Suppressor macrophage treated with lipopolysaccharide for 1 hour (primary cell): ENCODE data around the gene SMAD7.

ENCODE experiments used
- DNase-seq, 3 donors: peaks; one replicate each; pipeline ENCODE4 v3.0.0-alpha.2; 2020 to 2022

SMAD7 gene

DNA sequence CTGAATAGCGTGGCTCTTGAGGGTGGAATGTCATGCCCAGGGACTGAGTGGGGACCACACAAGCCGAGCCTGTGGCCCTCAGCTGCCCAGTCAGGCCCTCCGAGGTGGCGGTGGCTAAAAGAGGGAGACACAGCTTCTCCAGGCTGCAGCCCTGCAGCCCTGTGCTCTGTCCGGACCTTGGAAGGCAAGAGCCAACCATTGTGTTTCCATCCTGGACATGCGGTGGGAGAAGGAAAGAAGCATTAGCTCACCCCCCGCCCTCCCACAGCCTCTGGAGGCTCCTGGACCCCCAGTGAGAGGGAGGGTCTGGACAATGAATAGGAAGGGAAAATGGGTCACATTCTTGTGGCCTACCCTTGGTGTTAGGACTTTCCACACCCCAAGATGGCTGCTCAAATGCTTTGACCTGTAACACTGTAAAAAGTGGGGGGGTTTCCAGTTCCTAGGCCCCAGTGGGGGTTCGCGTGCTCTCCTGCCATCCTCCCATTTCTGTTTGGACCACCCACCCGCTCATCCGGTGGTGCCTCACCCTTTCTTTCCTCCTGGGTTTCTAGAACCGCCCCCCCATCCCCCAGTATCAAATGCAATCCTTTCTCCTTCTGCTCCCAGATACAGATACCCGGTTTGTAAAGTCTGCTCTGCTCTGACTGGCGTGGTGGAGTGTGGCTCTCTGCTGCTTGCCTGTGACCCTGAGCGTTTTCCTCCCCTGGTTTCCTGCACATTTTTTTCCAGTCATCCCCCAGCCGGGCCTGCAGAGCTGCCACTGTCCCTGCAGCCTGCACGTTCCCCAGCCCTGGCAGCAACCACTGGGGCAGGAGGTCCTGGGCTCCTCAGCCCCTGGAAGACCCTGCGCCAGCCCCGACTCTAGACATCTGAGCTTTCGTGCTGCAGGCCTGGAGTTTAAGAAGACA is 36.3 kb upstream of the SMAD7 start:
- DNase-seq, result no peak

DNA sequence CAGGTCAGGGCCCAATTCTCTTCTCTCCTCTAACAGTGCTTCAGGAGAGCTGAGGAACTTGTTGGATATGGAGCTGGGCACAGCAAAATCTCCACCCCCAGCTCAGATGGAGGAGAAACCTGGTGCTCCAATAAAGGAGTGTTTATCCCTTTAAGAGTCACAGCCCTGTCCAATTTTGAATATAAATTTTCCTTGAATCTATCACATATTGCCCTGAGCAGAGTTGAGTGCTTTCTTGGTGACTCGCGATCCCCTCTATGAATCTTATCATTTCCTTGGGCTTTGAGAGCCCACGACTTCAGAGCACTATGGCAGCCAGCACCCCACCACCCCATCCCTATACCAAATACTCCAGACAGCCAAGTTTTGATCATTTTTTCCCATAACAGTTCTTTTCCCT is 34.4 kb upstream of the SMAD7 start:
- DNase-seq, result no peak

DNA sequence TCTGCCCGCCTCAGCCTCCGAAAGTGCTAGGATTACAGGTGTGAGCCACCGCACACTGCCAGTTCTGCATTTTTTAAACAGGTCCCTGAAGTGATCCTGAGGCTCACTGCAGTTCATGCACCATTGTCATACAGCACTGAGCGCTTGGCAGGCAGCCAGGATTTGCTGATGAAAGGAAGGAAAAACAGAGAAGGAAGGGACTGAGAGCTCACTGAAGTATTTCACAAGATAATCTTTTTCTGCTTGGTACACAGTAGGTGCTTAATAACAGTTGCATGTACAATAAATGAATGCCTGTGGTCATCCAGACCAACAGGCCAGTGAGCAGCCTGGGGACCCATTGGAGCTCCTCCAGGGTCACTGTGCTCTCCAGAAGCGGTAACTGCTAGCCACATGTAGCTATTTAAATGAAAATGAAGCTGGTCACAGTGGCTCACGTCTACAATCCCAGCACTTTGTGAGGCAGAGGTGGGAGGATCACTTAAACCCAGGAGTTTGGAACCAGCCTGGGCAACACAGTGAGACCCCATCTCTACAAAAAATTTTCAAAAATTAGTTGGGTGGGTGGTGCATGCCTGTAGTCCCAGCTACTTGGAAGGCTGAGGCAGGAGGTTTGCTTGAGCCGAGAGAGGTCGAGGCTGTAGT is 33.1 kb upstream of the SMAD7 start:
- peak; percentile 35 to 61 (median 43) for DNase-seq

DNA sequence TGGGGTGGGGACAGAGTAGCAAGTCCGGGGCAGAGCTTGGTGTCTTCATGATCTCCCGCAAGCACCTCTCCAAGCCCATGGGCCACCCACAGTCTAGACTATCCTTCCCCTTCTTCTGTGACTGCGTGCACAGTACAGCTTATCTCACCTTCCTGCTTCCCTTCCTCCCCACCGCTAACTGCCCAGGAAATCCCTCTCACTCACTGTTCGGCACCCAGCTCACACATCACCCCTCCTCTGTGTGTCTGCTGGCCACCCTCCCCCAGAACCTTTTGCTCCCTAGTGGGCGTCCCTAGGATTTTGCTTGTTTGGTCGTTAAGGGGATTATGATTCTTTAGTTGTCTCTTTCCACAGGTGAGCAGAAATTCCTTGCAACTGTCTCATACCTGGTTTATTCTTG is 31.5 kb upstream of the SMAD7 start:
- peak in 2 of 3 donors; percentile 37 to 42 for DNase-seq

DNA sequence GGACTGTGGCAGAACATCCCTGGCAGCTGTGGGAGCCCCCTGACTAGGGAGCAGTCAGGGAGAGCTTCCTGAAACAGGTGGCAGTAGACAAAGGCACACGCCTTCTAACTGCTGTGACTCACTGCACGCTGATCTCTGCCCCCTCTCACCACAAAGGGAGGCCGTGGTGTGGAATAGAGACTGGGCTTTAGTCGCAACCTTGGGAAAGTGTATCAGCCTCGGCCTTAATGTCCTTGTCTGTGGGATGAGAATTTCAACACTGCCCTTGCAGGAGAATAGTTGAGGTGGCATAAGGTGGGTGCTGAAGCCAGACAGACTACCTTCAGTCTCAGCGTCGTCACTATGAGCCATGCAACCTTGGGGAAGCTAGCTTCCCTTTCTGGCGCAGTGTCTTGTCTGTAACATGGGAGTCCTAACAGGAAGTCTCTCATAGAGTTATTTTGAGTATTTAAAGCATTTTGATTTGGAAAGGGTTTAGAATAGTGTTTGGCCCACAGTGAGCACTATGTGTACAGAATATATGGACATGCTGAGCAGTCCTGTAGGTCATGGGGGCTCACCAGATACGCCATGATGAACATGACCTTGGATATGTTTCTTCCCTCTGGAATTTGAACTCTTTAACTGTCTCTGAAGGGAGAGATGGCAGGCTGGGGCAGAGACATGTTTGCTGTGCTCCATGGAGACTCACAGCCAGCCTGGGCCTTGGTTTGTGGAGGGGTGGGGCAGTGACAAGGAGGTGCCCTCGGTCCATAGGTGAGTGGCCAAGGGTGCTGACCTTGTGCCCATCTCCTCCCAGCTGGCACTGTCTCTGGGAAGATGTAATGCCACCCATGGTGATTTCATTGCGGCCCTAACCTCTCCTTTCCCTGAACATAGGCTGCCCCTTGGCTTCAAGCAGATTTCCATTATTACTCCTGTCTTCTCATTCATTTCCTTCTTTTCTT is 29.5 kb upstream of the SMAD7 start:
- DNase-seq, result peak; percentile 72 to 81 (median 78)

DNA sequence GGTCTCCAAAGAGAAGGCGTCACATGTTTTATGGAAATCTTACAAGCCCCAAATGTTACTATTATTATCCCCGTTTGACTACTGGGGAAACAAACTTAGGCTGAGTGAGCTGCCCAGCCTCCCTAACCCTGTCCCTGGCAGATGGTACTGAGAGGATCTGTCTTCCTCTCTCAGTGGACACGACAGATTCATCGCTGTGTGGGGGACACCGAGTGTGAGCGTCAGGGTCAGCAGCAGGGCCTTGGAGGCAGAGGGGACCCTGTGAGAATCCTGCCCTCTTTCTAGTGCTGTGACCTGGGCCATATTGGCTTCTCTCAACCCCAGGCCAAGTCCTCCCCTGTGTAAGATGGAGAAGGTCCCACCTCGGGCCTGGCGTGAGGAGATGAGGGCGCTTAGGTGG is 27.1 kb upstream of the SMAD7 start:
- DNase-seq, result no peak

DNA sequence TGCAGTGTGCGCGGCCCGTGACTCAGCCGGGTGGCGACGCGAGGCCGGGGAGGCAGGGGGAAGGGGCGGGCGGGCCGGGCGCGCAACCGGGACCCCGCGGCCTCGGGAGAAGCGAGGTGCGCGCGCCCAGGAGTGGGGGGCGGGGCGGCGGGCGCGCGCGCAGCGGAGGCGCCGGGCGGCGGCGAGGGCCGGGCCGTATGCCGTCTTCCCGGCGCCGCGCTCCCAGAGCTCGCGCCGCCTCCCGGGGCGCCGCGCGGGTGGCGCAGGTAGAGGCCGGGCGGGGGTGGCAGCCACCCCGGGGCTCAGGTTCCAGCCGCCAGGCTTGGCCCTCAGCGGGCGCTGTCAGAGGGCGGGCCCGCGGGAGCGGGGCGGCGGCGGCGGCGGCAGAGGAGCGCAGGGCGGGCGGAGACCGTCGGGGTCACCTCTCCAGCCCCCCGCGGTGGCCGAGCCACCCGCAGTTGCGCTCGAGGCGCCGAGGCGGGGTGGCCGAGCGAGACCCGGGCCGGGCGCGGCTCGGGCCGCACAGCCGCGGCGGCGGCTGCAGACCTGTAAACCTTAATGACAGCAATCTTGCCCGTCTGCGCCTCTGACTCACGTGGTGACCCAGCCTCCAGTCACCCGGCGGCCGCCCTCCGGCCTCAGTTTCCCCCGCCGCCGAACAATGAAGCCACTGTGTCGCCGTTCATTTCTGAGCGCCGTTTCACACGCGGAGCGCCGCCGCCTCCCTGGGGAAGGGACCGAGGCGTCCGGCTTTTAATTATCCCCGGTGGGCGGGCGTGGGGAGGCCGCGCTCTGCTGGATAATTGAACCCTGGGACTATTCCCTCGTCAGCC is 25.3 kb upstream of the SMAD7 start:
- DNase-seq, result peak; percentile 55 to 76 (median 66)

DNA sequence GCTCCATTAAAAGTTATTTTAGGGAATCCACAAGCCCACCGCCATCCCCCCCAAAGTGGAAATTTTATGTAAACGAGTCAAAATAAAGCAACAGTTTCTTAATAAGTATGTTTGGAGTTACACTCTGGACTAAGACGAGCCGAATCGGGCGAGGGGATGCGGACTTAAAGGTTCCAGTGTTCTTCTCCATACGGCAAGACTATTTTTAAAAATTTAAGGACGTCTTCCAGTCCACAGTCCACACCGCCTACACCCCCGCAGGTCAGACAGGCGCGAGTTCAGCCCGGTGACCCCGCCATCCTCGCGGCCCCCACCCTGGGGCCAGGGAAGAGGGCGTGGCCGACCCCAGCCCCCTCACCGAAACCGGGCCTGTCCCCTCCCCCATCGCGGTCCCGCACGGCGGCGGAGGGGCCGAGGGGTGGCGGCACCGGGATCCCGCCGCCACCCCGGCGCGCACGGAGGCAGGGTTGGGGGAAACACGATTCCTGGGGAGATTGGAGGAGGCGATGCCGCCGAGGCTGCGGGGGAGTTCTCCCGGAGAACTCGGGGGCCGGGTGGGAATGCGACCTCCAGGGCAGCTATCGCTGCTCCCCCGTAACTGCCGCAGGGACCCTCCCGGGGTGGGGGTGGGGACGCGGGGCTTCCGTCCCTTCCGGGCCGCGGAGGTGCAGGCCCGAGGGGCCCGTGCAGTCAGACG is 24.5 kb upstream of the SMAD7 start:
- no peak for DNase-seq

DNA sequence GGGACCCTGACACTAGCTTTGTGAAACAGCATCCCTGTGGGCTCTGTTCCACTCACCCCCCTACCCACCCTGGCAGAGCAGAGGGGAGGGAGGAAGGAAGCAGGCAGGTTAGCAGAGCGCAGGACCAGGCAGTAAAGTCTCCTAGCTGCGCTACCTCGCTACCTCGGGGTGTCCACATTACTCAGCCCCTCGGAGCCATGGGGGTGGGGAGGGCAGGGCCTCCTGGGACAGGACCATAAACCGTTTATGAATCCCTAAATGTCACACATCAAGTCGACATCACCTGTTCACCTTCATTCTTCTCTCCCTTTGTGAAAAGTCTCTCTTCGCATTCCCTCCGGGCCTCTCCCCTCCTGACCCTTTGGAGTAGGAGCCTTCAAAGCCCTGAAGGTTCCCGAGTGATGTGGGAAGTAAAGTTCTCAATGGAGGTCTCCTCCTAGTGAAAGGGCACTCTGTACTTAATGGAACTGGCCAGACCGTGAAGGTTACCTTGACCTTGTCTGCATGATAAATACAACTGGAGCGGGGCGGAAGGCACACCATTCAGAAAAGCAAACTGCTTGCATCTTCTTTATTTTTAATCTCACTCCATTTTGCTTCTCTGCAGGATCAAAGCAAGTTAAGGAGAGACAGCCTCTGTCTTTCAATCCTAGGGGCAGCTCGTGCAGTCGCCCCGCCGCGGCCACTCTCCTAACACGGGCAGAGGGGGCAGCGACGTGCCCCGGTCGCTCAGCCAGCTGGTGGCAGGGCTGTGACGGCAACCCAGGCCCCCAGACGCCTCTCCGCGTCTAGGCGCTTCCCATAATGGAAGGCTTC is 23.7 kb upstream of the SMAD7 start:
- no peak for DNase-seq

DNA sequence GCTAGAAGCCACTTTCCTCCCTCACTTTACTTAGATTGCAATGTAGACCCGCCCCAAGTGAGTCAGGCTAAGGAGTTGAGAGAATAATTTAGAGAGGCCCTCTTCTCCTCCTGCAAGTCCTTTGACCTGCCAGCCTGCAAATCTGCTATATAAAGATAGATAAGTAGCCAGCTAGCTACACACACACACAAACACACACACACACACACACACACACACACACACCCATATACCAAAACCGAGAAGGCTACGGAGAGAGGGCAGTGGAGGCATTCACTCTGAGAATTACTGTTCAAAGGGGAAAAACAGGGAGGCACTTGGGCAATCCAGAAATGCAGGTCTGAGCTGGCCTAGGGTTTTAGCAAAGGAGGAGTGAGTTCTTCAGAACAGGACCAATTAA is 23.0 kb upstream of the SMAD7 start:
- no peak for DNase-seq

DNA sequence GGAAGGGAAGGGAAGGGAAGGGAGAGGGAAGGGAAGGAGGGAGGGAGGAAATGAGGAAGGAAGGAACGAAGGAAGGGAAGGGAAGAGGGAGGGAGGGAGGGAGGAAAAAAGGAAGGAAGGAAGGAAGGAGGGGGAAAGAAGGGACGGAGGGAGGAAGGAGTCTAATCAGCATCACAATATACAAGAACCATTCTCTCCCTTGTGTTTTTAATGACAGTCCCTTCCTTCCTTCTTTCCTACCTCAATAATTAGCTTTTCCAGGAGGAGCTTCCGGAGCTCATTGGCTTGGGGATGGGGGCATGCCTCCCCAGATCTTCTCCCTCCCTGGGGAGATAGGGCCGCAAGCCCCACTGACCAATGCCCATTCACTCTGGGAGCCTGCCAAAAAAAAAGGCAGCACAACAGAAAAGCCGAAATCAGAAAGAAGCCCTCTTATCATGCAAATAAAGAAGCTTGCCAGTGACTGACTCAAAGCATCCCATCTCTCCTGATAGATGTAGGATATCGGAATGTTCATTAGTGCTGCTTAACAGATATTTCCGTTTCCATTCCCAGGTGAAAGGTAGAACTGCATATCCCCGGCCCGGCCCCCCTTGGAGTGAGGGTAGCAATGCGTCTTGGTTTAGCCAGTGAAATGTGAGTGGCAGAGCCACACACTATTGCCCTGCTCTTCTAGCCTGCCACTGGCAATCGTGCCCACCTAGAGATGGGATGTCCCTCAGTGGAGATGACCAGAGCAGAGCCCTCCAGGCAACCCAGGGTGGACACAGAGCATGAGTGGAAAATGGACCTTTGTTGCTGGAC is 17.8 kb upstream of the SMAD7 start:
- DNase-seq, result no peak

DNA sequence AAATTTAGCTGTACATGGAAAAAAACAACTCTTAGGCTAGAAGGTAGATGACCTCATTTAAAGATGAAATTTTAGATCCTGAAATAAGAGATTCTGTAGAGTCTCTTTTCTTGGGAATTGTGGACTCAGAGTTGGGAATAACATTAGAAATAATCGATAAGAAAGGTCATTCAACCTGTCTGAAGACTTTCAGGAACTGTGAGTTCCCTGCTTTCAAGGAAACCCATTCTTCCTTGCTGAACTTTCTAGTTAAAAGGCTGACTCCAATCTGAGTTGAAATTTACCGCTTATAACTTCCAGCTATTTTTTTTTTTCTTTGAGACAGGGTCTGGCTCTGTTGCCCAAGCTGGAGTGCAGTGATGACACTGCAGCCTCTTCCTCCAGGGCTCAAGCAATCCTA is 16.8 kb upstream of the SMAD7 start:
- DNase-seq, result no peak

DNA sequence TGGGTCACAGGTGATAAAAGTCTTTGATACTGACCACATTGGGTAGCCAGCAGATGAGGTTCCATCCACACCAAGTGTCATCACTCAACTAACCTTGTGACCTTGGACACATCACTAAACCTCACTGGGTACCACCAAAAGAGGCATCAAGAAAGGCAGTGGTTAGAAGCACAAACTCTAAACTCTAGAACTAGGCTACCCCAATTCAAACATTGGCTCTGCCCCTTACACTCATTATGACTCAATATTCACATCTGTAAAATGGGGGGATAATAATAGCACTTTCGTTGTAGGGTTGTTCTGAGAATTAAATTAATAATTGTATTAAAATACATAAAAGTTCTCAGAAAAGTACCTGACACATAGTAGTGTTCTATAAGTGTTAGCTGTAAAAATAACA is 15.8 kb upstream of the SMAD7 start:
- no peak for DNase-seq

DNA sequence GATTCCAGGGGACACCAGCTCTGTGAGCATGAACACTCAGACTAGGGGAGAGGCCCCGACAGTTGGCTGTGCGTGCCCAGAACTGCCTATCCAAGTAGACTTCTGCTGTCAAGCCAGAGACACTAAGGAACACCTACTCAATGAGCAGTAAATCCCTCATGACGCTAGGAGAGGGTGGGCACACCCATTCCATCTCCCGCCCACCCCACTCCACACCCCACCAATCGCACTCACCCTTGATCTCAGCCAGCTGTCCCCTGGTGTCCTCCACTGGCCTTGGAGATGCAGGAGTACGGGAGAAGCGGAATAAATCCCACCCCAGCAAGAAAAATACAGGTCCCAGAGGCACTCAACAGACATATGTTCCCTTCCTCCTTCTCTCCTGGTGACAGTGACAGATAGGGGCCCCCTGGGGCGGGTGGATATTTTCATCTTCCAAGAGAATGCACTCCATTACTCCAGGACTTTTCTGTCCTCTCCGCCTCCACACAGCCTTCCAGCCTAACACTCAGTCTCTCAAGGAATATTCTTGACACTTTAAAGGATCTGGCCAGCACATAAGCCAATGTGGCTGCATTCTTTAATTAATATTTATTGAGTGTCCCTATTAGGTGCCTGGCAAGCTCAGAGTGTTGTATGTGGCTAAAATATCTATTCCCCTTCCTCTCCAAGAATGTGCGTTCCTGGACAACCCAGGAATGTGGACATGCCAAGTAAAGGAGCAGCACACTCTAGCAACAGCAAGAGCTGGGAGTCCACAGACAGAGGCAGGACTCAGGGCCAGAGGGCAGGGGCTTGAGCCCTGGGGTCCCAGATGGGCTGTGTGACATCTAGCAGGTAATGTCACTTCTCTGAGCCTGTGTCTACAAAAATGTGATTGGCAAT is 13.1 kb upstream of the SMAD7 start:
- no peak for DNase-seq

DNA sequence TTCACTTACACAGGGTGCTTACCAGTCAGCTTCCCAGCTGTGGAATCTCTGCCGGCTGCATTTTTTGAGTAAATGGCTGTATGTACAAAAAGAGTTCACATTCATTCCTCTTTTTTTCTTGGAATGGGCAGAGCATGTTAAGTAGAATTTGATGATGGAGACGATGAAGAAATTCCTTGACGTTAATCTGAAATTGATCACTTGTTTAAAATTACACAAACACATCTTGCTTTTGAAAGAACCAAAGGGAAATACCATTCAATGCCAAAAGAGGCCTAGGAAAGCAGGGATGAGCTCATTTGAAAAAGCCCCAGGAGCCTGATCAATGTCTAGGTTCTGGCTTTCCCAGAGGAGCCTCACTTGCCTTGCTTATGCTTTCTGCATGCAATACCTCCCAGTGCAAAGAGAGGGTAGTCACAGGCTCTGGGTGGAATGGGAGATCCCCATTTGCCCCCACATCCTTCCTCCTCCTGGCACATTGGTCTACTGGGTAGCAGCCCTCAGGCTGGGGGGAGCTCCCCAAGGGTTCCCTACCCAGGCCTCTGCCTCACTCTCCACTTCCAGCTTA is 12.3 kb upstream of the SMAD7 start:
- DNase-seq, result peak; percentile 72 to 89 (median 82)

DNA sequence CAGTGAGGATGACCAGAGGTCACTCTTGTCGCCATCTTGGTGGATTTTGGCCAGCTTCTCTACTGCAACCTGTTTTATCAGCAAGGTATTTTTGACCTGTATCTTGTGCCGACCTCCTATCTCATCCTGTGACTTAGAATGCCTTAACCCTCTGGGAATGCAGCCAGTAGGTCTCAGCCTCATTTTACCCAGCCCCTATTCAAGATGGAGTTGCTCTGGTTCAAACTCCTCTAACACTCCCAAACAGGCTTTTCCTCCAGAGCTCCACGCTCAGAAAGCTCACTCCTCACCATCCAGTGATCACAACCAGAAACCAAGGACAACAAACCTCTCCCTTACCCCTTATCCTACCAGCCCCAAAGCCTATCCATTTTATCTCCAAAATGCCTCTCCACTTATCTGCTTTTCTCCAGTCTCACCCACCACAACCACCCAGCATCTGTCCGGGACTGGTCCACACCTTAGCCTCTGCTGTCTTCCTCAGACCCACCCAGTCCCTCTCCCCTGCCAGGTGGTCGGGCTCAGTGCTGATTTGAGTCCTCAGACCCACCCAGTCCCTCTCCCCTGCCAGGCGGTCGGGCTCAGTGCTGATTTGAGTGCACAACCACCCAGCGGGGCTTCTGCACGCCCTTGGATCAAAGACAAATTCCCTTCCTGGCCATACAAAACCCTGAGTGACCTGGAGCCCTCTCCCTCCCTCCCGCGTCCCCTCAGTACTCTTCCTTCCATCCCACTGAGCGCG is 11.7 kb upstream of the SMAD7 start:
- no peak for DNase-seq

DNA sequence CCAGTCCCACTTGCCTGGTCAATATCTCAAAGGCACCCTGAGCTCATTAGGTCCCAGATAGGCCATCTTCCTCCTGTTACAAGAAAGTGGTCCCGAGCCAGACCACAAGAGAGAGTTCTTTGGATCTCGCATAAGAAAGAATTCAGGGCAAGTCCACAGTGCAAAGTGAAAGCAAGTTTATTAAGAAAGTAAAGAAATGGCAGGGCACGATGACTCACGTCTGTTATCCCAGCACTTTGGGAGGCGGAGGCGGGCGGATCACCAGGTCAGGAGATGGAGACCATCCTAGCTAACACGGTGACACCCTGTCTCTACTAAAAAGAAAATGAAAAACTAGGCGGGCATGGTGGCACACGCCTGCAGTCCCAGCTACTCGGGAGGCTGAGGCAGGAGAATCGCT is 10.8 kb upstream of the SMAD7 start:
- peak in 2 of 3 donors; percentile 40 to 45 for DNase-seq
